NCI-H187 (cell line): ENCODE measurements around the gene PYGB.
"Not testable (repeated sequence)": the region's sequence is repeated elsewhere in the genome, so short reads cannot be mapped to it uniquely, and the experiment has no call there.

Experiments used
- DNase-seq, 2 experiments: peaks; one replicate each; lab custom pipeline; 2025; lab: John Stamatoyannopoulos, UW

The PYGB gene

GRCh38 chr20:25314497-25315417, 66.9 kb downstream of the PYGB start:
- no peak for DNase-seq

GRCh38 chr20:25315418-25316210, 67.7 kb downstream of the PYGB start:
- no peak for DNase-seq

GRCh38 chr20:25316506-25317190, 68.8 kb downstream of the PYGB start:
- DNase-seq: no peak

- DNase-seq: peak; percentile 26 to 55
These were observed 69.6 kb downstream of the PYGB start for GRCh38 chr20:25317351-25318075.

GRCh38 chr20:25318471-25319240, 70.8 kb downstream of the PYGB start:
- no peak for DNase-seq

GRCh38 chr20:25319241-25320034, 71.6 kb downstream of the PYGB start:
- peak; percentile 37 to 39 for DNase-seq

- no peak for DNase-seq
These were observed 72.3 kb downstream of the PYGB start for GRCh38 chr20:25320035-25320800.

GRCh38 chr20:25321262-25321831, 73.5 kb downstream of the PYGB start:
- no peak for DNase-seq

- no peak for DNase-seq
These were observed 74.1 kb downstream of the PYGB start for GRCh38 chr20:25321991-25322390.

- no peak for DNase-seq
These were observed 75.8 kb downstream of the PYGB start for GRCh38 chr20:25323496-25324246.

- no peak for DNase-seq
These were observed 76.5 kb downstream of the PYGB start for GRCh38 chr20:25324412-25324811.

GRCh38 chr20:25325073-25325472, 77.2 kb downstream of the PYGB start:
- no peak for DNase-seq

- no peak for DNase-seq
These were observed 78.1 kb downstream of the PYGB start for GRCh38 chr20:25325997-25326396.

GRCh38 chr20:25327521-25328235, 79.8 kb downstream of the PYGB start:
- no peak for DNase-seq

- DNase-seq: no peak
These were observed 81.1 kb downstream of the PYGB start for GRCh38 chr20:25328954-25329498.

GRCh38 chr20:25334972-25335371, 87.1 kb downstream of the PYGB start:
- DNase-seq: not testable (repeated sequence)
